Measurements from ENCODE around the gene ZBTB47. TPM values are rescaled to one million over a fixed set of nuclear protein-coding genes. Genes with fewer than 3 reads are reported as not detected.

The ZBTB47 gene
- total and polyA plus RNA-seq, 12 donors, result 7.0 to 39.4 (median 27.9) TPM

DNA sequence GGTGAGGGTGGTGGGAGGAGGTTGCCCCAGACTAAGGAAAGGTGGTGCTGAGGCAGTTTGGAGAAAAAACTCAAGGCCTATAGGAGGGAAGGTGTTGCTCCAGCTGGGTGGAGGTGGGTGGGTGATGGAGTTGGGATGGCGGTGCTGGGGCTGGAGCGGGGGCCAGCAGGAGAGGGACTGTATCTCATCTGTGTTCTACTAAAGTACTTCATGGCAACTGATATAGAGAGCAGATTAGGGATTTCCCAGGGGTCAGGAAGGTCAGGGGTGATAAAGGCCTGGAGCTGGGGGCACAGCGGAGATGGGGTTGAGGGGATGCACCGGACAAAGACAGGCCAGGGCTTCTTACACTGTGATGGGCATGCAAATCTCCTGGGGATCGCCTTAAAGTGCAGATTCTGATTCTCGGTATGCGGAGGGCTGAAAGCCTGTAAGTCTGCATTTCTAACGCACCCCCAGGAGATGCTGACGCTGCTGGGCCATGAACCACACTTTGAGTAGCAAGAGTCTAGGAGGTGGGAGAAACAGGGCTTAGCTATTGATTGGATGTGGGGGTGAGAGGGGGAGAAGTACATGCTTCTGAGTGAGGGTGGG, 36.0 kb downstream of the ZBTB47 start:
- intact Hi-C loops (cut with DNase I), result no loop called here
- Histone ChIP-seq H3K4me3 (no peak overlapping the region), H3K4me1 (replicated peaks in 1 of 2) (no peaks in the 10 kb centered on the region), H3K36me3 (replicated peaks in 1 of 2) (no peaks in the 10 kb centered on the region), H3K9me3 (replicated peaks in 1 of 3) (no peaks in the 10 kb centered on the region), H3K27ac (no peak overlapping the region), H3K27me3 (no peaks in the 10 kb centered on the region)
- 73 to 81% (median 78%) methylated on average over 9 of the region's 9 CpGs for WGBS, 4 donors
- no peak for TF ChIP-seq CTCF (IDR thresholded peaks at IDR 0.05)
- no peak for TF ChIP-seq POLR2A (IDR thresholded peaks at IDR 0.05)
- no peak for DNase-seq

DNA sequence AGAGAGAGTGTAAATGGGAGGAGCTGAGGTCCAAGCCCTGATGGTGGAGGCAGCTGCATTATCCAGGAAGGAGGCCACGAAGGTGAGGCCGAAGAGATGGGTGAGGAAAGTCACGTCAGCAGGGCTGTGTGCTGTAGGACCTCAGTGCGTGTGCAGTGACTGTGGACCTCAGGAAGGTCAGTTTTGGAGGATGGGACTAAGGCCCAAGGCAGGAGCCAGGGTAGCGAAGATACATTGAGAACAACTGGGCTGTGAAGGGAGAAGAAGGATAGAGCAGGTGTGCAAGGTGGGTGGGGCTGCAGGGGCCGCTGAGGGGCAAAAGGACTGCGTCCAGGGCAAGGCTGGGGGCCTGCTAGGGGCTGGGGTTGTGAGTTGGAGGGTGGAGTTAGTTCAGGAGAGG, 36.7 kb downstream of the ZBTB47 start:
- Histone ChIP-seq H3K4me1 (replicated peaks in 1 of 2) (no peaks in the 10 kb centered on the region), H3K4me3 (no peak overlapping the region), H3K27me3 (no peaks in the 10 kb centered on the region), H3K9me3 (replicated peaks in 1 of 3) (no peaks in the 10 kb centered on the region), H3K27ac (no peak overlapping the region), H3K36me3 (replicated peaks in 1 of 2) (no peaks in the 10 kb centered on the region)
- no peak for DNase-seq
- intact Hi-C loops (cut with DNase I), result no loop called here
- TF ChIP-seq CTCF (IDR thresholded peaks at IDR 0.05) (no peak), POLR2A (IDR thresholded peaks at IDR 0.05) (no peak)
- 71 to 77% (median 74%) methylated on average over 7 of the region's 7 CpGs for WGBS, 4 donors

- Histone ChIP-seq H3K4me3 (no peak overlapping the region), H3K27ac (no peak overlapping the region), H3K9me3 (replicated peaks in 1 of 3) (no peaks in the 10 kb centered on the region), H3K27me3 (no peaks in the 10 kb centered on the region), H3K36me3 (replicated peaks in 1 of 2) (no peaks in the 10 kb centered on the region), H3K4me1 (replicated peaks in 1 of 2) (no peaks in the 10 kb centered on the region)
- no peak for DNase-seq
- no peak for TF ChIP-seq CTCF (IDR thresholded peaks at IDR 0.05)
- no peak for TF ChIP-seq POLR2A (IDR thresholded peaks at IDR 0.05)
- WGBS, 4 donors, result 62 to 82% (median 79%) methylated on average over 3 to 10 of the region's 10 CpGs
- intact Hi-C loops (cut with DNase I), result no loop called here
Observed at GRCh38 chr3:42690766-42691680, 37.5 kb downstream of the ZBTB47 start.

DNA sequence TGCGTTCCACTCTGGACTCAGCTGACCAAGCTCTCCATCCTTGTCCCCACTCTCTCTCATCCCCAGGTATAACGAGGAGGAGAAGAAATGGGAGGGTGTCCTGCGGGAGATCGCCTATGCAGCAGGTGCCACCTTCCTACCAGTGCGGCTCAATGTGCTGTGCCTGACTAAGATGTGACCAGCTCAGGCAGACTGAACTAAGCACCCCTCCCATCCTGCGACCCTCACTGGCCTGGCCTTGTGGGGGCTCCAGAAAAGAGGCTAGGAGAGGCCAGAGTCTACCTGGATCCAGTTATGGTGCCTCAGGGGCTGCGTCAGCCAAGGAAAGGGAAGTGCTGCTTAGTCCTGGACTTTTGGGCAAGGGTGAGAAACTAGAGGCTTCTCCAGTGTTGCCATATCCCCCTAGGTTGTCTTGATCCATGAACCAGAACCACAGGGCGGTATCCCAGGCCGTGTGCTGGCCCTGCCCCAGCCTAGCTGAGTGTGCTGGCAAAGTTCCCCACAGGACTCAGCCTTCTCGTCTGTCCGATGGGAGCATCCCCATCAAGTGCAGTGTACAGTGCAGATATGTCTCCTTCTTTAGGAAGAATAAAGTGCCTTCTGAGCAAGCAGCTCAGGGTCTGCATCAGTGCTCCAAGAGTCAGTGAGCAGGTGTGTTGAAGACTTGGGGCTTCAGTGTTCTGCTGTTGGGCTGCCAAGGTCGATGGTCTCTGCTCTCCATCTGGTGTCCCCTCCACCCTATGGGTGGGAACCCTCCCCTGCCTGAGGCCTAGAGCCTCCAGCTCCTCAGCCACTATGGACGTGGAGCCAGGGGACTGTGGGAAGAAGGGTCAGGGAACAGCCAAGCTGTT, 38.5 kb downstream of the ZBTB47 start:
- intact Hi-C loops (cut with DNase I), result no loop called here
- Histone ChIP-seq H3K4me1 (replicated peaks in 1 of 2) (no peaks in the 10 kb centered on the region), H3K27me3 (no peaks in the 10 kb centered on the region), H3K36me3 (replicated peaks in 1 of 2) (no peaks in the 10 kb centered on the region), H3K9me3 (replicated peaks in 1 of 3) (no peaks in the 10 kb centered on the region), H3K27ac (no peak overlapping the region), H3K4me3 (no peak overlapping the region)
- 72 to 78% (median 77%) methylated on average over 7 to 13 of the region's 13 CpGs for WGBS, 4 donors
- DNase-seq, result no peak
- no peak for TF ChIP-seq CTCF (IDR thresholded peaks at IDR 0.05)
- TF ChIP-seq POLR2A (IDR thresholded peaks at IDR 0.05), result no peak
